WTC11 (cell line): ENCODE results near the gene PTGER2. TPM values are rescaled to one million over a fixed set of nuclear protein-coding genes. Genes with fewer than 3 reads are reported as not detected.

Source experiments
- ATAC-seq: fragments of 200-7000 bp; cut with Tn5 transposase; 2 replicates; pipeline ENCODE4 v1.10.0; 2021; ENCODE audit warnings: mild to moderate bottlenecking, moderate library complexity
- CTCF ChIA-PET: fragments of 300-600 bp; sonication (Branson Sonifier 250); formaldehyde crosslinking; loops from one replicate; lab custom pipeline; 2021; ENCODE audit warnings: antibody characterized with exemption; lab: Charles Lee
- POLR2A ChIA-PET: fragments of 350-600 bp; sonication (Branson Sonifier 250); formaldehyde crosslinking; loops from one replicate; lab custom pipeline; 2021; ENCODE audit warnings: antibody characterized with exemption; lab: Charles Lee
- DNase-seq: peaks from one replicate; pipeline ENCODE4 v3.0.0; 2021; ENCODE audit warnings: low spot score
- H3K27ac Mint-ChIP-seq: 2 replicates; pipeline ENCODE4 v1.8.0; 2021; ENCODE audit warnings: mixed read lengths
- H3K27me3 Mint-ChIP-seq: 2 replicates; pipeline ENCODE4 v1.8.0; 2021; ENCODE audit warnings: low read depth, mild to moderate bottlenecking, moderate library complexity, mixed read lengths
- H3K36me3 Mint-ChIP-seq: 2 replicates; pipeline ENCODE4 v1.8.0; 2021; ENCODE audit warnings: mixed read lengths
- H3K4me1 Mint-ChIP-seq: 2 replicates; pipeline ENCODE4 v1.8.0; 2022; ENCODE audit warnings: mixed read lengths
- H3K4me3 Mint-ChIP-seq: 2 replicates; pipeline ENCODE4 v1.8.0; 2021; ENCODE audit warnings: mild to moderate bottlenecking, moderate library complexity, mixed read lengths
- H3K9me3 Mint-ChIP-seq: 2 replicates; pipeline ENCODE4 v1.8.0; 2021; ENCODE audit warnings: mixed read lengths
- JUN ChIP-seq: sonication (generic); formaldehyde crosslinking; IDR thresholded peaks from 2 replicates; pipeline ENCODE4 v1.8.0; 2023; ENCODE audit warnings: mild to moderate bottlenecking, missing genetic modification reagents
- KAT7 ChIP-seq: sonication (generic); formaldehyde crosslinking; IDR thresholded peaks from 2 replicates; pipeline ENCODE4 v1.8.1; 2023; ENCODE audit warnings: missing genetic modification reagents, mild to moderate bottlenecking, borderline replicate concordance
- MXD4 ChIP-seq: fragments of 250-450 bp; sonication (Bioruptor Pico); IDR thresholded peaks from 2 replicates; pipeline ENCODE4 v1.8.0; 2021; ENCODE audit warnings: mild to moderate bottlenecking, moderate library complexity, borderline replicate concordance
- NFE2L1 ChIP-seq: sonication (generic); formaldehyde crosslinking; IDR thresholded peaks from 2 replicates; pipeline ENCODE4 v1.8.1; 2023; ENCODE audit warnings: missing genetic modification reagents
- SMAD4 ChIP-seq: sonication (generic); formaldehyde crosslinking; IDR thresholded peaks from 2 replicates; pipeline ENCODE4 v1.8.0; 2022; ENCODE audit warnings: mild to moderate bottlenecking, missing genetic modification reagents
- TCF7 ChIP-seq: sonication (generic); formaldehyde crosslinking; IDR thresholded peaks from 2 replicates; pipeline ENCODE4 v1.8.0; 2022; ENCODE audit warnings: mild to moderate bottlenecking, low read depth, missing genetic modification reagents, moderate library complexity
- ZNF121 ChIP-seq: sonication (generic); formaldehyde crosslinking; IDR thresholded peaks from 2 replicates; pipeline ENCODE4 v1.8.0; 2023; ENCODE audit warnings: missing genetic modification reagents
- ZNF317 ChIP-seq: sonication (generic); formaldehyde crosslinking; IDR thresholded peaks from 2 replicates; pipeline ENCODE4 v1.8.1; 2023; ENCODE audit warnings: low read depth, mild to moderate bottlenecking, moderate library complexity, missing genetic modification reagents, borderline replicate concordance
- ZNF671 ChIP-seq: fragments of 250-450 bp; sonication (Bioruptor Pico); IDR thresholded peaks from 2 replicates; pipeline ENCODE4 v1.8.0; 2021; ENCODE audit warnings: mild to moderate bottlenecking
- total RNA-seq: library from RNA; stranded (reverse); gene quantifications from 3 replicates; pipeline ENCODE4 v1.2.3, GENCODE V29; 2021
- TF ChIP-seq, protein P1 (sequence below): fragments of 250-450 bp; sonication (Bioruptor Pico); IDR thresholded peaks from 2 replicates; pipeline ENCODE4 v1.9.0; 2021; ENCODE audit warnings: mild to moderate bottlenecking, borderline replicate concordance
- TF ChIP-seq, protein P2 (sequence below): sonication (generic); formaldehyde crosslinking; IDR thresholded peaks from 2 replicates; pipeline ENCODE4 v1.8.1; 2022; ENCODE audit warnings: missing genetic modification reagents, borderline replicate concordance
- TF ChIP-seq, protein P3 (sequence below): sonication (generic); formaldehyde crosslinking; IDR thresholded peaks from 2 replicates; pipeline ENCODE4 v1.8.1; 2022; ENCODE audit warnings: mild to moderate bottlenecking, missing genetic modification reagents, moderate library complexity, borderline replicate concordance
- TF ChIP-seq, protein P4 (sequence below): fragments of 250-450 bp; sonication (Bioruptor Pico); conservative IDR thresholded peaks from 2 replicates; pipeline ENCODE4 v1.9.0; 2021; ENCODE audit warnings: mild to moderate bottlenecking
- TF ChIP-seq, protein P5 (sequence below): sonication (generic); formaldehyde crosslinking; IDR thresholded peaks from 2 replicates; pipeline ENCODE4 v1.8.1; 2023; ENCODE audit warnings: mild to moderate bottlenecking, missing genetic modification reagents
- TF ChIP-seq, protein P6 (sequence below): sonication (generic); formaldehyde crosslinking; conservative IDR thresholded peaks from 2 replicates; pipeline ENCODE4 v1.8.1; 2023; ENCODE audit warnings: mild to moderate bottlenecking, low read depth, missing genetic modification reagents, moderate library complexity

The PTGER2 gene
- total RNA-seq, 1 experiment from 2014 or later: 0.92 TPM

DNA sequence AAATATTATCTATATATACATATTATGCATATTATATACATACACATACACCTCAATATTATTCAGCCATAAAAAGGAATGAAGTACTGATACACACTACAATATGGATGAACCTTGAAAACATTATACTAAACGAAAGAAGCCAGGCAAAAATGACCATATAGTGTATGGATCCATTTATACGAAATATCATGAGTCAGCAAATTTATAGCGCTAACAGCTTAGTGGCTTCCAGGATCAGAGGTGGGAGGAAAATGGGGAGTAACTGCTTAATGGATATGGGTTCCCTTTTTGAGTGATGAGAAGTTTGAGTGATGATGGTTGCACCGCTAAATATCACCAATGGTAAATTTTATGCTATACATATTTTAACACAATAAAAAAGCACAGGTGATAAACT lies 32.7 kb downstream of the PTGER2 start:
- Mint-ChIP-seq H3K36me3 (no peaks in the 10 kb centered on the region), H3K9me3 (peaks cover 23% of the 10 kb centered on the region), H3K27me3 (no peaks in the 10 kb centered on the region), H3K4me3 (no peak overlapping the region), H3K4me1 (0 out of 2 replicates have a peak, but pooled peaks cover 3% of the 10 kb centered on the region)
- ChIA-PET POLR2A (no interaction called here), CTCF (no interaction called here)
- DNase-seq: no peak
- TF ChIP-seq ZNF671 (CRISPR knock-in tag) (no peak), SMAD4 (CRISPR knock-in tag) (no peak), ZNF121 (CRISPR knock-in tag) (no peak), JUN (CRISPR knock-in tag) (no peak)
- TF ChIP-seq, protein P1, sequence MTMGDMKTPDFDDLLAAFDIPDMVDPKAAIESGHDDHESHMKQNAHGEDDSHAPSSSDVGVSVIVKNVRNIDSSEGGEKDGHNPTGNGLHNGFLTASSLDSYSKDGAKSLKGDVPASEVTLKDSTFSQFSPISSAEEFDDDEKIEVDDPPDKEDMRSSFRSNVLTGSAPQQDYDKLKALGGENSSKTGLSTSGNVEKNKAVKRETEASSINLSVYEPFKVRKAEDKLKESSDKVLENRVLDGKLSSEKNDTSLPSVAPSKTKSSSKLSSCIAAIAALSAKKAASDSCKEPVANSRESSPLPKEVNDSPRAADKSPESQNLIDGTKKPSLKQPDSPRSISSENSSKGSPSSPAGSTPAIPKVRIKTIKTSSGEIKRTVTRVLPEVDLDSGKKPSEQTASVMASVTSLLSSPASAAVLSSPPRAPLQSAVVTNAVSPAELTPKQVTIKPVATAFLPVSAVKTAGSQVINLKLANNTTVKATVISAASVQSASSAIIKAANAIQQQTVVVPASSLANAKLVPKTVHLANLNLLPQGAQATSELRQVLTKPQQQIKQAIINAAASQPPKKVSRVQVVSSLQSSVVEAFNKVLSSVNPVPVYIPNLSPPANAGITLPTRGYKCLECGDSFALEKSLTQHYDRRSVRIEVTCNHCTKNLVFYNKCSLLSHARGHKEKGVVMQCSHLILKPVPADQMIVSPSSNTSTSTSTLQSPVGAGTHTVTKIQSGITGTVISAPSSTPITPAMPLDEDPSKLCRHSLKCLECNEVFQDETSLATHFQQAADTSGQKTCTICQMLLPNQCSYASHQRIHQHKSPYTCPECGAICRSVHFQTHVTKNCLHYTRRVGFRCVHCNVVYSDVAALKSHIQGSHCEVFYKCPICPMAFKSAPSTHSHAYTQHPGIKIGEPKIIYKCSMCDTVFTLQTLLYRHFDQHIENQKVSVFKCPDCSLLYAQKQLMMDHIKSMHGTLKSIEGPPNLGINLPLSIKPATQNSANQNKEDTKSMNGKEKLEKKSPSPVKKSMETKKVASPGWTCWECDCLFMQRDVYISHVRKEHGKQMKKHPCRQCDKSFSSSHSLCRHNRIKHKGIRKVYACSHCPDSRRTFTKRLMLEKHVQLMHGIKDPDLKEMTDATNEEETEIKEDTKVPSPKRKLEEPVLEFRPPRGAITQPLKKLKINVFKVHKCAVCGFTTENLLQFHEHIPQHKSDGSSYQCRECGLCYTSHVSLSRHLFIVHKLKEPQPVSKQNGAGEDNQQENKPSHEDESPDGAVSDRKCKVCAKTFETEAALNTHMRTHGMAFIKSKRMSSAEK (CRISPR knock-in tag): no peak
- TF ChIP-seq, protein P2, sequence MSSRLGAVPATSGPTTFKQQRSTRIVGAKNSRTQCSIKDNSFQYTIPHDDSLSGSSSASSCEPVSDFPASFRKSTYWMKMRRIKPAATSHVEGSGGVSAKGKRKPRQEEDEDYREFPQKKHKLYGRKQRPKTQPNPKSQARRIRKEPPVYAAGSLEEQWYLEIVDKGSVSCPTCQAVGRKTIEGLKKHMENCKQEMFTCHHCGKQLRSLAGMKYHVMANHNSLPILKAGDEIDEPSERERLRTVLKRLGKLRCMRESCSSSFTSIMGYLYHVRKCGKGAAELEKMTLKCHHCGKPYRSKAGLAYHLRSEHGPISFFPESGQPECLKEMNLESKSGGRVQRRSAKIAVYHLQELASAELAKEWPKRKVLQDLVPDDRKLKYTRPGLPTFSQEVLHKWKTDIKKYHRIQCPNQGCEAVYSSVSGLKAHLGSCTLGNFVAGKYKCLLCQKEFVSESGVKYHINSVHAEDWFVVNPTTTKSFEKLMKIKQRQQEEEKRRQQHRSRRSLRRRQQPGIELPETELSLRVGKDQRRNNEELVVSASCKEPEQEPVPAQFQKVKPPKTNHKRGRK (CRISPR knock-in tag): no peak
- TF ChIP-seq, all 79 proteins: peak for 0
- H3K27ac Mint-ChIP-seq: no peak overlapping the region
- ATAC-seq: no peak

DNA sequence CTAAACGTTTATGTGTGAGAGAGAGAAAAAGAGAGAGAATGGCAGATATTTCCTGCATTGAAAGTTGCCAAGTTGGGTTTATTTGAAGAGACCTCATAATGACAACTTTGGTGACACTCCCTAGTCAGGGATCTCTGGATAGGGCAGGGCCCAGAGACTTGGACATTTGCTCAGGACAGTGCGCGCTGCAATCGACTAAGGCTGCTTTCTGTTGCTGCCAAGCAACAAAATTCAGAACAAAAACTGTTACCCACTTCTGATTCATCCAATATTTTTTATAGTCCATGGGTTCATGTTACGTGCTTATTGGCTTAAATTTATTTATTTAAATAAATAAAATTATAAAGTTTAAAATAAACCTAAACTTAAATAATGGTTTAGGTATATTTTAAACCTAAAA lies 34.2 kb downstream of the PTGER2 start:
- TF ChIP-seq KAT7 (CRISPR knock-in tag): no peak
- no peak for DNase-seq
- CTCF ChIA-PET: no interaction called here
- POLR2A ChIA-PET: no interaction called here
- no peaks in the 10 kb centered on the region for H3K36me3 Mint-ChIP-seq
- peaks cover 23% of the 10 kb centered on the region for H3K9me3 Mint-ChIP-seq
- no peak overlapping the region for H3K27ac Mint-ChIP-seq
- no peaks in the 10 kb centered on the region for H3K27me3 Mint-ChIP-seq
- no peak for ATAC-seq
- 0 out of 2 replicates have a peak, but pooled peaks cover 3% of the 10 kb centered on the region for H3K4me1 Mint-ChIP-seq
- H3K4me3 Mint-ChIP-seq: no peak overlapping the region

DNA sequence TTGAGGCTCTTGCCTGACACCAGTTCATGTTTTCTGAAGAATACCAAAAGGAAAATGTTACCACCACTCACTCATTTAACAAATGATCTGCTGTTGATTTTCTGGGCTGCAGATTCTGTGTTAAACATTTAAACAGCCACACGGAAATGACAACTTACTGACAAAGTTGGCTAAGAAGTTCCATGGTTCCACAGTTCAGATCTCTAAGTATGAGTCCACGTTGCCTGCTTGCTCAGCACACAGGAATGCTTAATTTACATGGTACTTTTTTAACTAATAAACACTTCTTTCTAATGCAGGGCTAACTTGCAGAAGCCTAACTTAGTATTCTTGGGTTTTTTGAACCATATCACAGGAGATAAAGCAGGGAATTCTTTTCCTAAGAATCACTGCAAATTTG lies 34.7 kb downstream of the PTGER2 start:
- ChIA-PET CTCF (no interaction called here), POLR2A (no interaction called here)
- Mint-ChIP-seq H3K4me3 (no peak overlapping the region), H3K27me3 (no peaks in the 10 kb centered on the region), H3K27ac (no peak overlapping the region), H3K36me3 (no peaks in the 10 kb centered on the region), H3K9me3 (peaks cover 23% of the 10 kb centered on the region), H3K4me1 (0 out of 2 replicates have a peak, but pooled peaks cover 3% of the 10 kb centered on the region)
- ATAC-seq (no peak), DNase-seq (no peak)
- TF ChIP-seq, protein P3, sequence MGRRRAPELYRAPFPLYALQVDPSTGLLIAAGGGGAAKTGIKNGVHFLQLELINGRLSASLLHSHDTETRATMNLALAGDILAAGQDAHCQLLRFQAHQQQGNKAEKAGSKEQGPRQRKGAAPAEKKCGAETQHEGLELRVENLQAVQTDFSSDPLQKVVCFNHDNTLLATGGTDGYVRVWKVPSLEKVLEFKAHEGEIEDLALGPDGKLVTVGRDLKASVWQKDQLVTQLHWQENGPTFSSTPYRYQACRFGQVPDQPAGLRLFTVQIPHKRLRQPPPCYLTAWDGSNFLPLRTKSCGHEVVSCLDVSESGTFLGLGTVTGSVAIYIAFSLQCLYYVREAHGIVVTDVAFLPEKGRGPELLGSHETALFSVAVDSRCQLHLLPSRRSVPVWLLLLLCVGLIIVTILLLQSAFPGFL: no peak
- TF ChIP-seq, protein P4, sequence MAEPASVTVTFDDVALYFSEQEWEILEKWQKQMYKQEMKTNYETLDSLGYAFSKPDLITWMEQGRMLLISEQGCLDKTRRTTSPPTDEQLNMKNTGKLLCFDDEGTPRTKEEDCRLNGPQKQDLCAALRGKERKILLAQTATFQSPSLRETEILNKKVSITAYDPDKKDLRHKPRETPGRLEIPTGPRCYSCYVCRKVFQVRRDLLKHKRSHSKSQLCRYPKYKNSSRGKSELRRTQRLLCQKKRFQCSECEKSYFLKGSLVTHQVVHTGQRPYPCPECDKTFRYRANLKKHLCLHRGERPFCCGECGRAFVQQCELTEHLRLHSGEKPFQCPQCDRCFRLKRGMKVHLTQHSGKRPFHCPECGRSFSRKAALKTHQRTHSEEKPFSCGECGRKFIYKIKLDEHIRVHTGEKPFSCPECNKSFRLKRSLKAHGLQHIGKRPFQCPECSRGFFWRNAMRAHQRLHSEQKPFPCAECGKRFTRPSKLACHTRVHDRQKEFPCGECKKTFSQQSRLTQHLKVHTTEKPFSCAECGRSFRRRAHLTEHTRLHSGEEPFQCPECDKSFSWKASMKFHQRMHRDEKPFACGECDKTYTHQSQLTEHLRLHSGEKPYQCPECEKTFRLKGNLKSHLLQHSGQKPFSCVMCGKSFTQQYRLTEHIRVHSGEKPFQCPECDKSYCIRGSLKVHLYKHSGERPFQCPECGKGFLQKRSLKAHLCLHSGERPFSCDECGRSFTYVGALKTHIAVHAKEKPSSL (CRISPR knock-in tag): no peak
- TF ChIP-seq, protein P5, sequence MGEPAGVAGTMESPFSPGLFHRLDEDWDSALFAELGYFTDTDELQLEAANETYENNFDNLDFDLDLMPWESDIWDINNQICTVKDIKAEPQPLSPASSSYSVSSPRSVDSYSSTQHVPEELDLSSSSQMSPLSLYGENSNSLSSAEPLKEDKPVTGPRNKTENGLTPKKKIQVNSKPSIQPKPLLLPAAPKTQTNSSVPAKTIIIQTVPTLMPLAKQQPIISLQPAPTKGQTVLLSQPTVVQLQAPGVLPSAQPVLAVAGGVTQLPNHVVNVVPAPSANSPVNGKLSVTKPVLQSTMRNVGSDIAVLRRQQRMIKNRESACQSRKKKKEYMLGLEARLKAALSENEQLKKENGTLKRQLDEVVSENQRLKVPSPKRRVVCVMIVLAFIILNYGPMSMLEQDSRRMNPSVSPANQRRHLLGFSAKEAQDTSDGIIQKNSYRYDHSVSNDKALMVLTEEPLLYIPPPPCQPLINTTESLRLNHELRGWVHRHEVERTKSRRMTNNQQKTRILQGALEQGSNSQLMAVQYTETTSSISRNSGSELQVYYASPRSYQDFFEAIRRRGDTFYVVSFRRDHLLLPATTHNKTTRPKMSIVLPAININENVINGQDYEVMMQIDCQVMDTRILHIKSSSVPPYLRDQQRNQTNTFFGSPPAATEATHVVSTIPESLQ: no peak
- TF ChIP-seq MXD4: no peak
- TF ChIP-seq, protein P6, sequence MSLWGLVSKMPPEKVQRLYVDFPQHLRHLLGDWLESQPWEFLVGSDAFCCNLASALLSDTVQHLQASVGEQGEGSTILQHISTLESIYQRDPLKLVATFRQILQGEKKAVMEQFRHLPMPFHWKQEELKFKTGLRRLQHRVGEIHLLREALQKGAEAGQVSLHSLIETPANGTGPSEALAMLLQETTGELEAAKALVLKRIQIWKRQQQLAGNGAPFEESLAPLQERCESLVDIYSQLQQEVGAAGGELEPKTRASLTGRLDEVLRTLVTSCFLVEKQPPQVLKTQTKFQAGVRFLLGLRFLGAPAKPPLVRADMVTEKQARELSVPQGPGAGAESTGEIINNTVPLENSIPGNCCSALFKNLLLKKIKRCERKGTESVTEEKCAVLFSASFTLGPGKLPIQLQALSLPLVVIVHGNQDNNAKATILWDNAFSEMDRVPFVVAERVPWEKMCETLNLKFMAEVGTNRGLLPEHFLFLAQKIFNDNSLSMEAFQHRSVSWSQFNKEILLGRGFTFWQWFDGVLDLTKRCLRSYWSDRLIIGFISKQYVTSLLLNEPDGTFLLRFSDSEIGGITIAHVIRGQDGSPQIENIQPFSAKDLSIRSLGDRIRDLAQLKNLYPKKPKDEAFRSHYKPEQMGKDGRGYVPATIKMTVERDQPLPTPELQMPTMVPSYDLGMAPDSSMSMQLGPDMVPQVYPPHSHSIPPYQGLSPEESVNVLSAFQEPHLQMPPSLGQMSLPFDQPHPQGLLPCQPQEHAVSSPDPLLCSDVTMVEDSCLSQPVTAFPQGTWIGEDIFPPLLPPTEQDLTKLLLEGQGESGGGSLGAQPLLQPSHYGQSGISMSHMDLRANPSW (CRISPR knock-in tag): no peak
- no peak for TF ChIP-seq ZNF317 (CRISPR knock-in tag)
- no peak for TF ChIP-seq TCF7 (CRISPR knock-in tag)
- no peak for TF ChIP-seq NFE2L1 (CRISPR knock-in tag)
- TF ChIP-seq SMAD4 (CRISPR knock-in tag): no peak
